GM20000 (cell line): ENCODE results near the gene SLC38A10.

Experiments used
- DNase-seq: peaks from one replicate; pipeline ENCODE4 v3.0.0; 2012; ENCODE audit warnings: low spot score
- CTCF ChIP-seq: IDR thresholded peaks from 2 replicates; pipeline ENCODE4 v1.5.1; 2012; ENCODE audit warnings: mild to moderate bottlenecking, control low read depth; ENCODE audit errors: extremely low read depth, missing control alignments

Gene SLC38A10

GRCh38 chr17:81303385-81303784, 8.3 kb upstream of the SLC38A10 start:
- no peak for TF ChIP-seq CTCF
- no peak for DNase-seq

- no peak for DNase-seq
- TF ChIP-seq CTCF, result no peak
These were observed 7.8 kb upstream of the SLC38A10 start for GRCh38 chr17:81302861-81303333.

GRCh38 chr17:81302324-81302723, 7.2 kb upstream of the SLC38A10 start:
- no peak for DNase-seq
- no peak for TF ChIP-seq CTCF

- no peak for TF ChIP-seq CTCF
- DNase-seq, result no peak
These were observed 6.4 kb upstream of the SLC38A10 start for GRCh38 chr17:81301195-81302144.

- no peak for DNase-seq
- TF ChIP-seq CTCF, result no peak
These were observed 5.6 kb upstream of the SLC38A10 start for GRCh38 chr17:81300586-81301155.

GRCh38 chr17:81299846-81300585, 4.9 kb upstream of the SLC38A10 start:
- TF ChIP-seq CTCF, result no peak
- DNase-seq, result no peak
